ENCODE results near the gene NEXN.
"Not testable (repeated sequence)": the region's sequence is repeated elsewhere in the genome, so short reads cannot be mapped to it uniquely, and the experiment has no call there.

Gene NEXN

GRCh38 chr1:77970192-77970591, 81.8 kb downstream of the NEXN start:
- no peak for DNase-seq

GRCh38 chr1:77972080-77972479, 83.7 kb downstream of the NEXN start:
- DNase-seq = no peak

GRCh38 chr1:77975386-77975785, 87.0 kb downstream of the NEXN start:
- no peak for DNase-seq

- DNase-seq = no peak
Measured at GRCh38 chr1:77975907-77976306, 87.5 kb downstream of the NEXN start.

GRCh38 chr1:77976433-77977076, 88.1 kb downstream of the NEXN start:
- DNase-seq = no peak

GRCh38 chr1:77977989-77978292, 89.5 kb downstream of the NEXN start:
- no peak for DNase-seq

GRCh38 chr1:77978293-77978968, 90.0 kb downstream of the NEXN start:
- DNase-seq = peak; percentile 94

- DNase-seq = peak; percentile 100
Measured at GRCh38 chr1:77978969-77979876, 90.8 kb downstream of the NEXN start, which contains the start of gene FUBP1. Gene FUBP1, minus strand, starts transcription at chr1:77979072. Its CDS starts 68 bp downstream, at chr1:77979004.

- DNase-seq = not testable (repeated sequence)
Measured at GRCh38 chr1:77983352-77983996, 95.0 kb downstream of the NEXN start.

- DNase-seq = no peak
Measured at GRCh38 chr1:77983997-77984355, 95.6 kb downstream of the NEXN start.

- DNase-seq = no peak
Measured at GRCh38 chr1:77984629-77985028, 96.2 kb downstream of the NEXN start.

- no peak for DNase-seq
Measured at GRCh38 chr1:77986810-77987209, 98.4 kb downstream of the NEXN start.

- DNase-seq = no peak
Measured at GRCh38 chr1:77987919-77988318, 99.5 kb downstream of the NEXN start.

GRCh38 chr1:77989744-77990143, 101.3 kb downstream of the NEXN start:
- no peak for DNase-seq

- no peak for DNase-seq
Measured at GRCh38 chr1:77990629-77991204, 102.3 kb downstream of the NEXN start.

GRCh38 chr1:77991638-77992037, 103.2 kb downstream of the NEXN start:
- DNase-seq = no peak

Data from suppressor macrophage treated with lipopolysaccharide for 4 hours (primary cell).